ENCODE measurements around the gene SVIL.

DNA sequence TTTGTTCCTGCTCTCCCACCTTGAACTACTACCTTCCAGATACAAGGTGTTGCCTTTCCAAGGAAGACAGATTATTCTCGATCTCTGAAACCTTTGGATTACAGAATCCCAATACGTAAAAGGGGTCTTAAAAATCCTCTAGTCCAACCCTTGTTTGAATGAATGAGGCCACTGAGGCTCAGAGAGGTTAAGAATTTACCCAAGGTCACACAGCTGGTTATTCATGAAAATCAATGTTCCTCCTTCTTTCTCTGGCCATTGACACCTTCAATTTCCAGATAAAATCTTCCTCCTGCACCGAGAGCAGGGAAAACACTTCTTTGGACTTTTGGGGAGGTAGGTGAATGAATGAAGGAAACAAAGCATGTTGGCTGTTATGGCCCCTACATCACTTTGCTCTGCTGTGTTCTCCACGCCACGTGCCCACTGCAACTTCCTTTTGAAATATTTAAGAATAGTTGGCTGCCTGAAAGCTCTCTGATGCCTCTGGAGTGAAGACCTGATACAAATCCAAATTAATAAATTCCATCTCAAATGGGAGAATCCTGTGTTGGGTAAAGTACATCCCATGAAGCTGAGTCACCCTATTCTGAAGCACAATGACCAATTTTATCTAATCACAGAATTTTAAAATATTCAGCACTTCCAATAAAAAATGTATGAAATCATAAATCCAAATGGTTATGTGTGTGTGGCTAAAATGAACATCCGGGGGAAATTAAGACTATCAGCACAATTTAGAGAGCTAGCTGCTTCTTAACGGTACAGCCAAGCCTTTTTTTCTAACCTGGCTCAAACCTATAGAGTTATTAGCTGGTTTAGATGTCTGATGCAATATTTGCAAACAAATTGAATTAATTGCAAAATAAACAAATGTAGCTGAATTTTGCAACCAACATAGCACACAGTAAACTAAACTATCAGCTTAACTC is 7.3 kb downstream of the SVIL start:
- no peak for TF ChIP-seq EZH2phosphoT487 (IDR thresholded peaks at IDR 0.05; ENCODE audit: borderline replicate concordance, low read depth, low read length)
- TF ChIP-seq, protein P1, sequence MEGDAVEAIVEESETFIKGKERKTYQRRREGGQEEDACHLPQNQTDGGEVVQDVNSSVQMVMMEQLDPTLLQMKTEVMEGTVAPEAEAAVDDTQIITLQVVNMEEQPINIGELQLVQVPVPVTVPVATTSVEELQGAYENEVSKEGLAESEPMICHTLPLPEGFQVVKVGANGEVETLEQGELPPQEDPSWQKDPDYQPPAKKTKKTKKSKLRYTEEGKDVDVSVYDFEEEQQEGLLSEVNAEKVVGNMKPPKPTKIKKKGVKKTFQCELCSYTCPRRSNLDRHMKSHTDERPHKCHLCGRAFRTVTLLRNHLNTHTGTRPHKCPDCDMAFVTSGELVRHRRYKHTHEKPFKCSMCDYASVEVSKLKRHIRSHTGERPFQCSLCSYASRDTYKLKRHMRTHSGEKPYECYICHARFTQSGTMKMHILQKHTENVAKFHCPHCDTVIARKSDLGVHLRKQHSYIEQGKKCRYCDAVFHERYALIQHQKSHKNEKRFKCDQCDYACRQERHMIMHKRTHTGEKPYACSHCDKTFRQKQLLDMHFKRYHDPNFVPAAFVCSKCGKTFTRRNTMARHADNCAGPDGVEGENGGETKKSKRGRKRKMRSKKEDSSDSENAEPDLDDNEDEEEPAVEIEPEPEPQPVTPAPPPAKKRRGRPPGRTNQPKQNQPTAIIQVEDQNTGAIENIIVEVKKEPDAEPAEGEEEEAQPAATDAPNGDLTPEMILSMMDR (conservative IDR thresholded peaks at IDR 0.05; ENCODE audit: low read length): no peak
